GM19455 (cell line): ENCODE data around the gene ADAM11.

Source experiments
- ATAC-seq: cut with Tn5 transposase; IDR thresholded peaks from one replicate; pipeline ENCODE4 v1.9.1; 2021; ENCODE audit not compliant: unreplicated experiment

ADAM11 gene

GRCh38 chr17:44757045-44757917 lies 1.5 kb upstream of the ADAM11 start:
- no peak for ATAC-seq

DNA sequence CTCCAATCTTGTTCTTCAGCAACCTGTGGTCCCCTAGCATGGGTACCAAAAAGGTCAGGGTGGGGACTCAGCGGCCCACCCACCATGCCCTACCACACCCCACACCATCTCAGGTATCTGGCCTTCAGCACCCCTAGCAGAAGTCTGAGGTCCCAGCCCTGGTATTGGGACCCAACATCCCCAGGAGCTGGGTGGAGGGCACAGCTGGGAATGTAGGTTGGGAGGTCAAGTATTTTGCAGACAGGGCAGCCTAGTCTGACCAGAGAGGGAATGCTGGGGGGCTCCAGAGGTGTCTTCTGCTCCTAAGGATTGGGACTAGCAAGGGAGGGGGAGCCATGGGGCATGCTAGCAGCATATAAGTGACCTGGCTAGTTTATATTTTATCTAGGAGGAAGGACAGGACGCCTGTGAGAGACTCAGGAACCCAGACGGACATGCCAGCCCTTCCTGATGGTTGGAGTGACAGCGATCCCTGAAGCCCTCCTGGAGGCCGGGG lies 822 bp upstream of the ADAM11 start:
- no peak for ATAC-seq

- ATAC-seq, result no peak
Measured at GRCh38 chr17:44759086-44759915, 513 bp downstream of the ADAM11 start.

DNA sequence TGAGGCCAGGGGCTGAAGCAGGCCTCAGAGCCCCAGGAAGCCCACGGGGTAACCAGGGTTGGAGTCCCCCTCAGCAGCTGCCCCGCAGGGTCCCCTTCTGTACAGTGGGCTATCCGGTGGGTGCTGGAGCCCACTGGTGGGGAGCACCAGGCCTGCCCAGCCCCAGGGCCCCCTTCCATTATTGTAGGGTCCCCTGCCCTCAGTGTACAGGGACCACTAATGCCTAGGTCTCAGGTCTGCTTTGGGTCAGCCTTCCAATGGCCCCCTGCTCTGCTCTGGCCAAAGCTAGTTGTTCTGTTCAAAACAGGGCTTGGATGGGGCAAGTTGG lies 1.1 kb downstream of the ADAM11 start:
- ATAC-seq, result no peak

GRCh38 chr17:44760474-44761308 lies 1.9 kb downstream of the ADAM11 start:
- ATAC-seq, result no peak

- no peak for ATAC-seq
Measured at GRCh38 chr17:44761932-44762810, 3.4 kb downstream of the ADAM11 start.

DNA sequence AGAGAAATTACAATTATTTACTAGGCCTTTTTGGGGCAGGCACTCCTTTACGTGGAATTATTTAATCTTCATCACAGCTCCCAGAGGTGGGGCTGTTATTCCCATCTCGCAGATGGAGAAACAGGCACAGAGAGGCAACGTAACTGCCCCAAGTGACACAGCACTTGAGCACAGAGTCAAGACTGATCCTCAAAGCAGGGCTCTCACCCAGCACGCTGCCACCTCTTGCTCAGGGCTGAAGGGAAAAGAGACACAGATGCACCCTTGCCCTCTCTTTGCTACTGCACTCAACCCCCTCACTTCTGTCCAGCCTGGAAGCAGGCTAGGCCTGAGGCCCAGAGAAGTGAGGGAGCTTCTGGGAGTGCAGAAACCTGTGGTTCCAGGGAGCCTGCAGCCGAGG lies 4.4 kb downstream of the ADAM11 start:
- no peak for ATAC-seq

DNA sequence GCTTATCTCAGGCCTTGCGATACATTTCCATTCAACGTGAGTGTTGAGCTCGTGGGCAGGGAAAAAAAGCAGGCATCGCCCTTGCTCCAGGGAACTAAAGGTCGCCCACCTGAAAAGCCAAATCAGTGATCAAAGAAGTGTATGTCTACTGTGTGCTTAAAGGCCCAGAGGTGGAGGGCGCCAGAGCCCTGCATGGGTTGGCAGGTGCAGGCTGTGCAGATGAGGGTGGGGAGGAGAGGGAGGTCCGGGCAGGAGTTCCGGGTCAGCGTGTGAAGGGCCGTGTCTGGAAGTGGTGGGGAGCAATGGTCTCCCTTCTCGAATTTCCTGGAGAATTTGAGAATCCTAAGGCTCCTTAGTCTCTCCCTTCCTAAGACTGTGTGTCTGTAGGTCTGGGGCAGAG lies 7.2 kb downstream of the ADAM11 start:
- ATAC-seq, result no peak

DNA sequence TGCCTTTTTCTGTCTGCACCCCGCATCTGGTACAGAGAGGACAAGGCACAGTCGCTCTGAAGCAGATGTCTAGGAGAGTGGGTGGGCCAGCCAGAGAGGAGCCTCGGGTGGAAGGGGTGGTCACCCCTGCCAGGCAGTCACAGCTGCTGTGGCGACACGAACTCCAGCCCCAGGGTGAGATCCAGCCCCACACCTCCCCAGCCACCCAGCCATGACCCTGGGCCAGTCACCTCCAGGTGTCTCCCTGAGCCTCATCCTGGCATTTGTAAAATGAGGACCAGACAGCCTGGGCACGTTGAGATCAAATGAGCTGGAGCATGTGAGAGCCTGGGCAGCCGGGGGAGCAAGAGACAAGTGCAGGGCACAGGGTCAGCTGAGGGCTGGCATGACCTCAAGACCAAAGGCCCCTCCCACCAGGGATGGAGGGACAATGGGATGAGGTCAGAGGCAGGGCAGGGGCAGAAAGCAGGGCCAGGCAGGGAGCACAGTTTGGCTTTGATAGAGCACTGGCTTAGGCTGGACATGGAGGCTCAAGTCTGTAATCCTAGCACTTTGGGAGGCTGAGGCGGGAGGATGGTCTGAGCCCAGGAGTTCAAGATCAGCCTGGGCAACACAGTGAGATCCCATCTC lies 7.7 kb downstream of the ADAM11 start:
- ATAC-seq, result no peak

- no peak for ATAC-seq
Measured at GRCh38 chr17:44767493-44767892, 8.7 kb downstream of the ADAM11 start.

DNA sequence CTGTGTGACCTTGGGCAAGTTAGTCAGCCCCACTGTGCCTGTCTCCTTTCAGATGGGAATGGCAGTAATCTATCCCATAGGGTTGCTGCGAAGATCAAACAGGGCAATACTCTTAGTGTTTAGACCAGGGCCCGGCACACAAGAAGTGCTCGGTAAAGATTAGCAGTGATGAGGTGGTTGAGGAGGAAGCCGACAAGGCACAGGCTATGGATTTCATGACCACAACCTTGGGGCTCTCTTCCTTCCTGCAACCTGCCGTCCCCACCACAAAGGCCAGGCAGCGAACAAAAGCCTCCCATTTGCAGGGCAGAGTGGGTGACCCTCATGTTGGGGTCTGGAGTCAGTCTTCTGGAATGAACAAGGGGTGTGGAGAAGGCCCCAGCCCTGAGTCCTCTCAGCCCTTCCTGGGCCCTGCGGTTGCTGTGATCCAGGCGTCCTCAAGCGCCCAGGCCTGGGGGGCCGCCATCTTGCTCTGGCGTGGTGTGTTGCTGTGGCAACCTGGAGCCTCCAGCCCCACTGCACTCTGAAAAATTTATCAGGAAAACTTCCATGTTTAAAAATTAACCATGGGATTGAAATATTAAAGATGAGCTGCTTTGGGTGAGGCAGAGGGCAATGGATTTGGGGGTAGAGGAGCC lies 9.8 kb downstream of the ADAM11 start:
- no peak for ATAC-seq

DNA sequence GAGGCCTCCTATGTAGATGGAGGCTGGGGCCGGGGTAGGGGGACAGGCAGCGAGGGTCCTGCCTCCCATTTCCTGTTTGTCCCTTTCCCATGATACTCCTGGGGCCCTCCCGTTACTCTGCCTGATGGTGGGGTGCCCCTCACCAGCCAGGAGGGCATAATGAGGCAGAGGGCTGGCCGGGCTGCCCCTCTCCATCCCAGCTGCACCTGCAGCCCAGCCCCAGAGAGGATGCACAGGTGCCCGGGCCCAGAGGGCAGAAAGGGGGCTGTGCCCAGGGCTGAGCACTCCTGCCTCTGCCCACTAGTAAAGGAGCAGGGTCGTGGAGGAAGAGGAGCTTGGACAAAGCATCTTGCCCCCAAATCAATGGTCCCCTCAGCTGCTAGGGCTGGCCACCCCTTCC lies 10.4 kb downstream of the ADAM11 start:
- ATAC-seq, result no peak

- ATAC-seq, result no peak
Measured at GRCh38 chr17:44769647-44770084, 10.9 kb downstream of the ADAM11 start.

DNA sequence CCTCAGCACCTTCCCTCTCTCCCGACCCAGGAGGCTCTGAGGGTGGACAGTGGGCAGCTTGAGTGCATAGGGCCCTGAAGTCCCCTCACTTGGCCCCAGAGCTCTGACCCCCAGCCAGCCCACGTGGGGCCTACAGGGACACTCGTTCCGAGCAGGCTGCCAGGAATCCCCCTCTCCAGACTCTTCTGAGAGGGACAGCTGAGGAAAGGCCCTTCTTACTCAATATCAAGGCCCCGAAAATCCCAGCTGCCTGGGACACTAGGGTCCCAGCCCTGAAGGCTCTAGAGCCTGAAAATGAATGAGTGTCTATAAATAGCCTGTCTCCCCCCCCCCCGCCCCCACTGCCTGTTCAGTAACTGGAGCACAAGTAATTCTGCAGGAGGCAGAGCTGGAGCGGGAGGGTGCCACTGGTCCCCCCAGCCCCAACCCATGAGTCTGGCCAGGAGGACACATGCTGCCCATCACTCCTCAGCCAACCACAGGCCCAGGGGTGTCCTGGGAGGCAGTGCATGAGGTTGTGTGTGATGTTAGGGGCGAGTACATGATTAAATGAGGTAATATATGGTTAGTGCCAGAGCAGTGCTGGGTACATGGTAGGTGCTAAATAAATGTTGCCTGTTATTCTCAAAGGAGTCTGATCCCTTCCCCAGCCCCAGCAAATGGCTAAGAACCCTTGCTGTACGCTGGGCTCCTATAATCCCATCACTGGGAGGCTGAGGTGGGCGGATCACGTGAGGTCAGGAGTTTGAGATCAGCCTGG lies 11.6 kb downstream of the ADAM11 start:
- no peak for ATAC-seq

DNA sequence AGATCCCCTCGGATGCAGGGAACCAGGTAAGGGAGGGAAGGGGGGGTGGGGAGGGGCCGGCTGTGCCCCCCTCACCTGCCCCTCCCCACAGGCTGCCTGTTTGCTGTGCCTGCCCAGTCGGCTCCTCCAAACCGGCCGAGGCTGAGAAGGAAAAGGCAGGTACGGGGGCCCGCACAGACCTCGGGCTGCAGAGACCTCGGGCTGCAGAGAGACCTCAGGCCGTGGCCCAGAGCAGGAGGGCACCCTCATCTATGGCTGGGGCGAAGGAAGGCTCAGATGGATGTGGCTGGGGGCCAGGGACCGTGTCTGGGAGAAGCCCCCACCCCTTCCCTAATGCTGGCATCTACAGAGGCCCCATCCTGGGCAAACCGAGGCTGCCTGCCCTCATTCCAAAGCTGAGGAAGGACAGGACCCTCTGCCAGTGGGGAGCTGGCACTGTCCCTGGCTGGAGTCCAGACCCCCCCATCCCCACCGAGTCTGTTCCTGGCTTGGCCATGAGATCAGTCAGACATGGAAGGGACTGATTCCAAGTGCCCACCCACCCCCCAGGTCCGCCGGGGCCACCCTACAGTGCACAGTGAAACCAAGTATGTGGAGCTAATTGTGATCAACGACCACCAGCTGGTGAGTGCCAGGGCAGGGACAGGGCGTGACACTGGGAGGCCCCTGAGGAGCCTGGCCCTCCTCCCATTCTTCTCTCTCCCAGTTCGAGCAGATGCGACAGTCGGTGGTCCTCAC lies 13.7 kb downstream of the ADAM11 start:
- no peak for ATAC-seq

- ATAC-seq, result no peak
Measured at GRCh38 chr17:44773140-44773539, 14.4 kb downstream of the ADAM11 start.

GRCh38 chr17:44774271-44775135 lies 15.7 kb downstream of the ADAM11 start:
- no peak for ATAC-seq
